GM12801 (cell line): ENCODE measurements around the gene ZNF385C.

Source experiments
- TF ChIP-seq, protein P1 (sequence below): IDR thresholded peaks from one replicate; pipeline ENCODE4 v1.5.1; 2011; ENCODE audit warnings: control low read depth; ENCODE audit not compliant: insufficient read length; ENCODE audit errors: extremely low read depth

The ZNF385C gene

GRCh38 chr17:42129109-42129837, 31.0 kb upstream of the ZNF385C start:
- TF ChIP-seq, protein P1, sequence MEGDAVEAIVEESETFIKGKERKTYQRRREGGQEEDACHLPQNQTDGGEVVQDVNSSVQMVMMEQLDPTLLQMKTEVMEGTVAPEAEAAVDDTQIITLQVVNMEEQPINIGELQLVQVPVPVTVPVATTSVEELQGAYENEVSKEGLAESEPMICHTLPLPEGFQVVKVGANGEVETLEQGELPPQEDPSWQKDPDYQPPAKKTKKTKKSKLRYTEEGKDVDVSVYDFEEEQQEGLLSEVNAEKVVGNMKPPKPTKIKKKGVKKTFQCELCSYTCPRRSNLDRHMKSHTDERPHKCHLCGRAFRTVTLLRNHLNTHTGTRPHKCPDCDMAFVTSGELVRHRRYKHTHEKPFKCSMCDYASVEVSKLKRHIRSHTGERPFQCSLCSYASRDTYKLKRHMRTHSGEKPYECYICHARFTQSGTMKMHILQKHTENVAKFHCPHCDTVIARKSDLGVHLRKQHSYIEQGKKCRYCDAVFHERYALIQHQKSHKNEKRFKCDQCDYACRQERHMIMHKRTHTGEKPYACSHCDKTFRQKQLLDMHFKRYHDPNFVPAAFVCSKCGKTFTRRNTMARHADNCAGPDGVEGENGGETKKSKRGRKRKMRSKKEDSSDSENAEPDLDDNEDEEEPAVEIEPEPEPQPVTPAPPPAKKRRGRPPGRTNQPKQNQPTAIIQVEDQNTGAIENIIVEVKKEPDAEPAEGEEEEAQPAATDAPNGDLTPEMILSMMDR: no peak

GRCh38 chr17:42127414-42127813, 29.1 kb upstream of the ZNF385C start:
- TF ChIP-seq, protein P1: no peak

- TF ChIP-seq, protein P1: no peak
These were observed 28.6 kb upstream of the ZNF385C start for GRCh38 chr17:42126836-42127235.

- TF ChIP-seq, protein P1: no peak
These were observed 27.3 kb upstream of the ZNF385C start for GRCh38 chr17:42125565-42125964.

- TF ChIP-seq, protein P1: no peak
These were observed 26.0 kb upstream of the ZNF385C start for GRCh38 chr17:42124256-42124655.

- TF ChIP-seq, protein P1: no peak
These were observed 24.4 kb upstream of the ZNF385C start, which contains the start of gene HSPB9 for GRCh38 chr17:42122371-42123303. Gene HSPB9 (plus strand): TSS chr17:42122804. CDS start chr17:42122851, 47 bp downstream.
